Type B pancreatic cell (in vitro differentiated cells): Measurements from ENCODE around the gene DDX39A. TPM values are rescaled to one million over a fixed set of nuclear protein-coding genes. Genes with fewer than 3 reads are reported as not detected.

Source experiments
- DNase-seq: peaks from one replicate; pipeline ENCODE4 v3.0.0; 2021; ENCODE audit warnings: mixed read lengths; ENCODE audit not compliant: unreplicated experiment; ENCODE audit errors: extremely low spot score
- H3K27ac Mint-ChIP-seq: 2 replicates; pipeline ENCODE4 v1.8.0; 2021; ENCODE audit warnings: mild to moderate bottlenecking, mixed read lengths
- H3K27me3 Mint-ChIP-seq: 2 replicates; pipeline ENCODE4 v1.8.0; 2021; ENCODE audit warnings: mixed read lengths
- H3K36me3 Mint-ChIP-seq: 2 replicates; pipeline ENCODE4 v1.8.0; 2021; ENCODE audit warnings: mixed read lengths
- H3K4me1 Mint-ChIP-seq: one replicate; pipeline ENCODE4 v1.8.0; 2021; ENCODE audit warnings: mixed read lengths; ENCODE audit not compliant: unreplicated experiment
- H3K4me3 Mint-ChIP-seq: 2 replicates; pipeline ENCODE4 v1.8.0; 2021; ENCODE audit warnings: mild to moderate bottlenecking, mixed read lengths
- H3K9me3 Mint-ChIP-seq: 2 replicates; pipeline ENCODE4 v1.8.0; 2021; ENCODE audit warnings: mixed read lengths
- total RNA-seq: library from RNA; stranded (reverse); gene quantifications from 2 replicates; pipeline ENCODE4 v1.2.1, GENCODE V29; 2021; ENCODE audit warnings: low replicate concordance
- TF ChIP-seq, protein P1 (sequence below): fragments of 200-600 bp; sonication (generic); conservative IDR thresholded peaks from 2 replicates; pipeline ENCODE4 v1.5.0; 2021; ENCODE audit warnings: antibody characterized with exemption, mild to moderate bottlenecking

Gene DDX39A
- total RNA-seq, 1 donor from 2014 or later = 84.3 TPM

DNA sequence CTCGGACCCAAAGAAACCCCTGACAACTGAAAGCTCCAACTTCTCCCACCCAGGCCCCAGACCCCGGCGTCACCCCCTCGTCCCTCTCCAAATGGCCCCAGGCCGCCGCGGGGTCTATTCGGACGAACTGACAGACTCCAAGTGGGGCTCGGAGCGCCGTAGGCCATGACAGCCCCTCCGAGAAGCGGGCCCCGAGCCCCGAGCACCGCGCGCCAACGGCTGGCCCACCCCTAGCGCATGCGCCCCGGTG is 360 bp downstream of the DDX39A start:
- Mint-ChIP-seq H3K4me3 (peak overlapping the region; percentile 99), H3K36me3 (peaks cover 8% of the 10 kb centered on the region), H3K27me3 (no peaks in the 10 kb centered on the region), H3K4me1 (peaks cover 27% of the 10 kb centered on the region), H3K27ac (peak overlapping the region; percentile 99), H3K9me3 (no peaks in the 10 kb centered on the region)
- TF ChIP-seq, protein P1, sequence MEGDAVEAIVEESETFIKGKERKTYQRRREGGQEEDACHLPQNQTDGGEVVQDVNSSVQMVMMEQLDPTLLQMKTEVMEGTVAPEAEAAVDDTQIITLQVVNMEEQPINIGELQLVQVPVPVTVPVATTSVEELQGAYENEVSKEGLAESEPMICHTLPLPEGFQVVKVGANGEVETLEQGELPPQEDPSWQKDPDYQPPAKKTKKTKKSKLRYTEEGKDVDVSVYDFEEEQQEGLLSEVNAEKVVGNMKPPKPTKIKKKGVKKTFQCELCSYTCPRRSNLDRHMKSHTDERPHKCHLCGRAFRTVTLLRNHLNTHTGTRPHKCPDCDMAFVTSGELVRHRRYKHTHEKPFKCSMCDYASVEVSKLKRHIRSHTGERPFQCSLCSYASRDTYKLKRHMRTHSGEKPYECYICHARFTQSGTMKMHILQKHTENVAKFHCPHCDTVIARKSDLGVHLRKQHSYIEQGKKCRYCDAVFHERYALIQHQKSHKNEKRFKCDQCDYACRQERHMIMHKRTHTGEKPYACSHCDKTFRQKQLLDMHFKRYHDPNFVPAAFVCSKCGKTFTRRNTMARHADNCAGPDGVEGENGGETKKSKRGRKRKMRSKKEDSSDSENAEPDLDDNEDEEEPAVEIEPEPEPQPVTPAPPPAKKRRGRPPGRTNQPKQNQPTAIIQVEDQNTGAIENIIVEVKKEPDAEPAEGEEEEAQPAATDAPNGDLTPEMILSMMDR = no peak
- DNase-seq = peak; percentile 89

DNA sequence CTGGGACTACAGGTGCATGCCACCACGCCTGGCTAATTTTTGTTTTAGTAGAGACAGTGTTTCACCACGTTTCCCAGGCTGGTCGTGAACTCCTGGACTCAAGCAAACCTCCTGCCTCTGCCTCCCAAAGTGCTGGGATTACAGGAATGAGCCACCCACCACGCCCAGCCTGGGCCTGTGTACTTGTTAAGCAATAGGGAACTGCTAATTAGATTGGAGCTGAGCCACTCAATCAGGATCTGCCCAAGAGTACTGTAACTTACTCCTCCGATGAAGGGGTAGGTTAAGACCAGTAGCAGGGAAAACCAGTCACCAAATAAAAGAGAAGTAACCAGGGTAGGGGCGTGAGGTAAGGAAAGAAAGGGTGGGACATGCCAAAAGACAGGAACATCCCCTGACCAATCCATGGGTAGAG is 2.3 kb downstream of the DDX39A start:
- H3K4me3 Mint-ChIP-seq = peak overlapping the region; percentile 87
- no peak for DNase-seq
- TF ChIP-seq, protein P1 = no peak
- peaks cover 32% of the 10 kb centered on the region for H3K4me1 Mint-ChIP-seq
- H3K9me3 Mint-ChIP-seq = no peaks in the 10 kb centered on the region
- peak overlapping the region; percentile 92 for H3K27ac Mint-ChIP-seq
- H3K36me3 Mint-ChIP-seq = peaks cover 8% of the 10 kb centered on the region
- no peaks in the 10 kb centered on the region for H3K27me3 Mint-ChIP-seq

DNA sequence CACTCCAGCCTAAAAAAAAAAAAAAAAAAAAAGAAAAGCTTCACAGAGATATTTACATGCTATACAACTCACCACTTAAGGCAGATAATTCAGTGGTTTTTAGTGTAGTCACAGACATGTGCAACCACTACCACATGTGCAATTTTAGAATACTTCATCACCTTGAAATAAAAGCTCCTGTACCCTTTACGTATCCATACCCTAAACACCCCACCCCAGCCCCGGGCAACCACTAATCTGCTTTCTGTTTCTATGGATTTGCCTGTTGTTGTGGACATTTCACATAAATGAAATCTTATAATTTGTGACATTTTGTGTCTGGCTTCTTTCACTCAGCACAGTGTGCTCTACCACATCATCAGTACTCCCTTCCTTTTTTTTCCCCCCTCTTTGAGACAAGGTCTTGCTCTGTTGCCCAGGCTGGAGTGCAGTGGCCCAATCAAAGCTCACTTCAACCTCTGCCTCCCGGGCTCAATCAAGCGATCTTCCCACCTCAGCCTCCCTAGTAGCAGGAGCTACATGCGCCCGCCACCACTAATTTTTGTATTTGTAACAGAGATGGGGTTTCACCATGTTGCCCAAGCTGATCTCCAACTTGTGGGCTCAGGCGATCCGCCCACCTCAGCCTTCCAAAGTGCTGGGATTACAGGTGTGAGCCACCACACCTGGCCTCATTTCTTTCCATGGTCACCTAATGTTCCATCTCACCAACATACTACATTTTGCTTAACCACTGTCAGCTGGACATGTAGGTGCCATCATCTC is 4.0 kb downstream of the DDX39A start:
- Mint-ChIP-seq H3K9me3 (no peaks in the 10 kb centered on the region), H3K4me1 (peaks cover 32% of the 10 kb centered on the region), H3K36me3 (peaks cover 8% of the 10 kb centered on the region), H3K4me3 (peak overlapping the region; percentile 54), H3K27me3 (no peaks in the 10 kb centered on the region), H3K27ac (peak overlapping the region; percentile 44)
- DNase-seq = no peak
- TF ChIP-seq, protein P1 = no peak

DNA sequence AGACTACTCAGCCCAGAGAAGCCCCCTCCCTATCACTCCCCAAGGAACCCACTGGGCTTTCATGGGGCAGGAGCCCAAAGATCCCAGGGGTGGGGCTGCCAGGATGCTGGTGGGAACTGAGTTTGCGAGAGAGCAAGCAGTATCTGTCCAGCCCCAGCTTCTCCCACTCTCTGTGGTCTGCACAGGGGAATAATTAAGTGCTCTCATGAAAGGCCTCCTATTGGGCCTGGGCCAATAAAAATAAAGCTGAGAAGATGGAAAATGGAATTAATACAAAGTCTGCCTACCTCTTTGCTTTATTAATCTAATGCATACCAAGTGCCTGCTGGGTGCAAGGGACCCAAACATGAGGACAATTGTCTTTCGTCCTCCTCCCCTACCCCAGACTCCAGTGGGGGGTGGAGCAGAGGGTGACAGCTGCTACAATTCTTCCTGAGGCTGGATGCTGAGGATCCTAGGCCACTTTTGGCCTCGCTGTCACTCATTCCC is 5.4 kb downstream of the DDX39A start:
- Mint-ChIP-seq H3K27ac (peak overlapping the region; percentile 13), H3K9me3 (no peaks in the 10 kb centered on the region), H3K4me1 (peaks cover 28% of the 10 kb centered on the region), H3K36me3 (peaks cover 8% of the 10 kb centered on the region), H3K4me3 (peak overlapping the region; percentile 39), H3K27me3 (no peaks in the 10 kb centered on the region)
- TF ChIP-seq, protein P1 = no peak
- no peak for DNase-seq

DNA sequence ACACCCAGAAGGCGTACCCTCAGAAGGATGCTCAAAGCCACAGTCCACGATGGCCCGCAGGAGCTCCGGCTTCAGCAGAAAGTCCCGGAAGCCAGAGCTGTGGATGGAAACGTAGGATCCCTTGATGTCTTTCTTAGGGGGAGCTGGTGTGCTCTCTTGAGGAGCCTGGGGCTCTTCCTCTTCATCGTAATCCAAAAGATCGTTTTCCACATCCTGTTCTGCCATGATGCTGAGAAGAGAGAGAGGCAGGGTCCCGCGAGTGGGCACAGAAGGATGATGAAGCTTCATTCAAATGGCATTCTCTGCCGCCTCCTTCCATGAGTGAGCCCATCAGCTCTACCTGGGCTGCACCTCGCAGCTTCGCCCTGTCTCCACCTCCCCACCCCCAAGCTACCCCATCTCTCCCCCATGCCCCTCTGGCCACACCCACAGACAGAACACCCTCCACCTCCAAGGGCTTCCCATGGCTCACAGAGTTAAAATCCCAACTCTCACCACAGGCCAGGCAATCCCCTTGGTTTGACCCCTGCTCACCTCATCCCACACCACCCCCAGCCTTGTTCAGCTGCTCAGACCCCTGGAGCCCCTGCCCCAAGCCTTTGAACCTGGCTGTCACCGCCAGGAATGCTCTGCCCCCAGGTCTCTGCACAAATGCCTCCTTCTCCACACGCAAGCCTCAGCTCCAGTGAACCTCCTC is 6.0 kb downstream of the DDX39A start:
- Mint-ChIP-seq H3K27ac (peak overlapping the region; percentile 13), H3K36me3 (peaks cover 8% of the 10 kb centered on the region), H3K4me1 (peaks cover 28% of the 10 kb centered on the region), H3K9me3 (no peaks in the 10 kb centered on the region), H3K4me3 (peak overlapping the region; percentile 39), H3K27me3 (no peaks in the 10 kb centered on the region)
- TF ChIP-seq, protein P1 = no peak
- DNase-seq = no peak
